ENCODE results near the gene ESR2. TPM values are rescaled to one million over a fixed set of nuclear protein-coding genes. Genes with fewer than 3 reads are reported as not detected.

The ESR2 gene
- total and polyA plus RNA-seq, 2 donors (not counting 3 experiments of a cell fraction or from before 2014, with no cell fraction given), result 0.10 to 0.58 TPM

DNA sequence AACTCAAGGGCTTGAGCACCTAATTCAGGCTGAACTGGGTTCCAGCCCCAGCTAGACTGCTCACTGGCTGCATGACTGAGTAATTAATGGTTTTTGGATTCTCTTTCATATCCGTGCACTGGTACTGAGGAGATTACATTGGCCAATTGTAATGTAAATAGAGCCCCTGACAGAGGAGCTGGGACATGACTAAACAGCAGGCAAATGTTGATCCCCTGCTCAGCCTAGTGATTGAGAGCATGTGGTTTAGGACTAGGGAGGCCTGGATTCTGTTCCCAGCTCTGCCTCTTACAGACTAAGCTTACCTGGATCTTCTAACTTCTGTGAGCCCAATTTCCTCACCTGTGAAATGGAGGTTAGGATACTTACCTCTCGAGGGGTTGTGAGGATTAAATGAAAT, 204.3 kb downstream of the ESR2 start:
- dilution Hi-C loops (cut with MboI; ENCODE audit: extremely low pct_ligation_motif_present, low sequenced_read_pairs), result no loop called here
- no peaks in the 10 kb centered on the region for H4K20me1 ChIP-seq (replicated peaks; ENCODE audit: control insufficient read depth, extremely low read depth, insufficient read depth, low read length)
- H3K27me3 ChIP-seq (ENCODE audit: control insufficient read depth in 2 of 2, insufficient read depth in 2 of 2, low read length in 2 of 2), result no peaks in the 10 kb centered on the region
- no peak overlapping the region for H2AFZ ChIP-seq (ENCODE audit: low read depth, low read length)
- H3K79me2 ChIP-seq (ENCODE audit: control insufficient read depth, insufficient read depth, low read length), result no peaks in the 10 kb centered on the region
- BruUV-seq (replicated peaks), result no TSS peak
- no peaks in the 10 kb centered on the region for H3K9me3 ChIP-seq (replicated peaks; ENCODE audit: control insufficient read depth, insufficient read depth, low read length)
- no peaks in the 10 kb centered on the region for H3K36me3 ChIP-seq (ENCODE audit: control insufficient read depth in 2 of 2, extremely low read depth in 1 of 2, insufficient read depth in 2 of 2, low read length in 2 of 2)
- no peak overlapping the region for H3K4me3 ChIP-seq (replicated peaks in 1 of 3; ENCODE audit: insufficient read depth in 1 of 3, low read depth in 1 of 3, low read length in 3 of 3)
- CTCF ChIA-PET, result no interaction called here
- DNase-seq (ENCODE audit: low read depth, low spot score) (no peak), FAIRE-seq (no peak)
- intact Hi-C loops (cut with micrococcal nuclease), result no loop called here
- no peak overlapping the region for H3K27ac ChIP-seq (ENCODE audit: insufficient read depth, low read depth, low read length)
- no peaks in the 10 kb centered on the region for H3K9me1 ChIP-seq (replicated peaks; ENCODE audit: control insufficient read depth, extremely low read depth, insufficient read depth, low read length)
- no peak for TF ChIP-seq MYC (IDR thresholded peaks at IDR 0.05; ENCODE audit: low read depth, low read length)
- no peak for TF ChIP-seq CTCF (IDR thresholded peaks at IDR 0.05; ENCODE audit: extremely low read depth in 1 of 2, insufficient read depth in 1 of 2, low read depth in 1 of 2, low read length in 2 of 2)
- TF ChIP-seq POLR2A (IDR thresholded peaks at IDR 0.05; ENCODE audit: low read depth, low read length), result no peak
- no peak for TF ChIP-seq FOS (IDR thresholded peaks at IDR 0.05; ENCODE audit: borderline replicate concordance, insufficient read depth, low read length)
- no peak for TF ChIP-seq EZH2 (IDR thresholded peaks at IDR 0.05; ENCODE audit: borderline replicate concordance, low read depth, low read length, severe bottlenecking)
- no peak for TF ChIP-seq JUN (IDR thresholded peaks at IDR 0.05; ENCODE audit: borderline replicate concordance, insufficient read depth, insufficient read length, low read depth)
- no peaks in the 10 kb centered on the region for H3K4me1 ChIP-seq (ENCODE audit: control insufficient read depth, extremely low read depth, insufficient read depth, low read length)
- POLR2A ChIA-PET, result no interaction called here
- no peak overlapping the region for H3K9ac ChIP-seq (replicated peaks; ENCODE audit: extremely low read depth, insufficient read depth, low read length)
- no peak overlapping the region for H3K4me2 ChIP-seq (ENCODE audit: insufficient read depth, low read length)

- no peak overlapping the region for H2AFZ ChIP-seq (ENCODE audit: low read depth, low read length)
- FAIRE-seq (no peak), DNase-seq (ENCODE audit: low read depth, low spot score) (no peak)
- no peaks in the 10 kb centered on the region for H3K4me1 ChIP-seq (ENCODE audit: control insufficient read depth, extremely low read depth, insufficient read depth, low read length)
- H3K4me3 ChIP-seq (replicated peaks in 1 of 3; ENCODE audit: insufficient read depth in 1 of 3, low read depth in 1 of 3, low read length in 3 of 3), result no peak overlapping the region
- dilution Hi-C loops (cut with MboI; ENCODE audit: extremely low pct_ligation_motif_present, low sequenced_read_pairs) (no loop called here), intact Hi-C loops (cut with micrococcal nuclease) (no loop called here)
- H3K9me3 ChIP-seq (replicated peaks; ENCODE audit: control insufficient read depth, insufficient read depth, low read length), result no peaks in the 10 kb centered on the region
- H3K27me3 ChIP-seq (ENCODE audit: control insufficient read depth in 2 of 2, insufficient read depth in 2 of 2, low read length in 2 of 2), result no peaks in the 10 kb centered on the region
- H3K27ac ChIP-seq (ENCODE audit: insufficient read depth, low read depth, low read length), result no peak overlapping the region
- H3K79me2 ChIP-seq (ENCODE audit: control insufficient read depth, insufficient read depth, low read length), result no peaks in the 10 kb centered on the region
- no peaks in the 10 kb centered on the region for H4K20me1 ChIP-seq (replicated peaks; ENCODE audit: control insufficient read depth, extremely low read depth, insufficient read depth, low read length)
- BruUV-seq (replicated peaks), result no TSS peak
- H3K4me2 ChIP-seq (ENCODE audit: insufficient read depth, low read length), result no peak overlapping the region
- ChIA-PET POLR2A (no interaction called here), CTCF (no interaction called here)
- no peaks in the 10 kb centered on the region for H3K36me3 ChIP-seq (ENCODE audit: control insufficient read depth in 2 of 2, extremely low read depth in 1 of 2, insufficient read depth in 2 of 2, low read length in 2 of 2)
- H3K9me1 ChIP-seq (replicated peaks; ENCODE audit: control insufficient read depth, extremely low read depth, insufficient read depth, low read length), result no peaks in the 10 kb centered on the region
- TF ChIP-seq EZH2 (IDR thresholded peaks at IDR 0.05; ENCODE audit: borderline replicate concordance, low read depth, low read length, severe bottlenecking), result no peak
- TF ChIP-seq GATA2 (IDR thresholded peaks at IDR 0.05; ENCODE audit: insufficient read depth, insufficient read length, low read depth, low read length), result no peak
- TF ChIP-seq, protein P1, sequence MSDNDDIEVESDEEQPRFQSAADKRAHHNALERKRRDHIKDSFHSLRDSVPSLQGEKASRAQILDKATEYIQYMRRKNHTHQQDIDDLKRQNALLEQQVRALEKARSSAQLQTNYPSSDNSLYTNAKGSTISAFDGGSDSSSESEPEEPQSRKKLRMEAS (IDR thresholded peaks at IDR 0.05; ENCODE audit: insufficient read depth, insufficient read length), result no peak
- no peak for TF ChIP-seq MYC (IDR thresholded peaks at IDR 0.05; ENCODE audit: low read depth, low read length)
- no peak for TF ChIP-seq POLR2A (IDR thresholded peaks at IDR 0.05; ENCODE audit: low read depth, low read length)
- TF ChIP-seq POLR2AphosphoS5 (IDR thresholded peaks at IDR 0.05; ENCODE audit: insufficient read depth, low read depth, low read length), result no peak
- TF ChIP-seq FOS (IDR thresholded peaks at IDR 0.05; ENCODE audit: borderline replicate concordance, insufficient read depth, low read length), result no peak
- no peak for TF ChIP-seq CTCF (IDR thresholded peaks at IDR 0.05; ENCODE audit: extremely low read depth in 1 of 2, insufficient read depth in 1 of 2, low read depth in 1 of 2, low read length in 2 of 2)
- TF ChIP-seq JUN (IDR thresholded peaks at IDR 0.05; ENCODE audit: borderline replicate concordance, insufficient read depth, insufficient read length, low read depth), result no peak
- H3K9ac ChIP-seq (replicated peaks; ENCODE audit: extremely low read depth, insufficient read depth, low read length), result no peak overlapping the region
Observed at GRCh38 chr14:64088647-64088964, 205.6 kb downstream of the ESR2 start.
